OCI-LY7 (cell line): ENCODE data around the gene OTUD7B. TPM values are rescaled to one million over a fixed set of nuclear protein-coding genes. Genes with fewer than 3 reads are reported as not detected.

Experiments
- BruUV-seq: library from RNA; stranded (reverse); fragments of 400-500 nt; replicated peaks from 2 replicates; lab custom pipeline; 2021; lab: Mats Ljungman, UMichigan
- CTCF ChIA-PET: fragments of 300-600 bp; sonication (Branson Sonifier 250); formaldehyde crosslinking; loops from one replicate; lab custom pipeline; 2022; ENCODE audit warnings: antibody characterized with exemption; ENCODE audit not compliant: unreplicated experiment; lab: Charles Lee
- POLR2A ChIA-PET: fragments of 300-600 bp; sonication (Branson Sonifier 250); formaldehyde crosslinking; loops from one replicate; lab custom pipeline; 2022; ENCODE audit warnings: antibody characterized with exemption; lab: Charles Lee
- DNase-seq: peaks from one replicate; pipeline ENCODE4 v3.0.0-alpha.2; 2015; ENCODE audit warnings: low spot score
- H2AFZ ChIP-seq: fragments of 200-600 bp; sonication (generic), shearing (Covaris generic); 2 replicates; pipeline ENCODE4 v1.6.1; 2014; ENCODE audit warnings: mild to moderate bottlenecking, antibody characterized with exemption, low read length, moderate library complexity
- H3K27ac ChIP-seq: fragments of 200-600 bp; sonication (generic); 2 replicates; pipeline ENCODE4 v1.5.1; 2014; ENCODE audit warnings: mixed run types, low read depth, mild to moderate bottlenecking, moderate library complexity, low read length, inconsistent platforms; ENCODE audit not compliant: poor library complexity, severe bottlenecking
- H3K36me3 ChIP-seq: fragments of 200-600 bp; sonication (generic); 2 replicates; pipeline ENCODE4 v1.6.1; 2014; ENCODE audit warnings: mild to moderate bottlenecking, antibody characterized with exemption, low read length, moderate library complexity, mixed read lengths; ENCODE audit not compliant: insufficient read depth
- H3K4me1 ChIP-seq: fragments of 200-600 bp; sonication (generic); 2 replicates; pipeline ENCODE4 v1.5.1; 2014; ENCODE audit warnings: mild to moderate bottlenecking, low read length; ENCODE audit not compliant: insufficient read depth, poor library complexity, severe bottlenecking
- H3K4me2 ChIP-seq: fragments of 200-600 bp; sonication (generic); 2 replicates; pipeline ENCODE4 v1.6.1; 2014; ENCODE audit warnings: mild to moderate bottlenecking, low read length
- H3K4me3 ChIP-seq: fragments of 200-600 bp; sonication (generic); 2 replicates; pipeline ENCODE4 v1.5.1; 2014; ENCODE audit warnings: mild to moderate bottlenecking, low read depth, low read length; ENCODE audit not compliant: poor library complexity, severe bottlenecking
- H3K79me2 ChIP-seq: fragments of 200-600 bp; sonication (generic); 2 replicates; pipeline ENCODE4 v1.6.1; 2016; ENCODE audit warnings: low read depth, mild to moderate bottlenecking, low read length, moderate library complexity, mixed read lengths; ENCODE audit not compliant: insufficient read depth
- H3K9me2 ChIP-seq: fragments of 200-600 bp; sonication (generic); 2 replicates; pipeline ENCODE4 v1.6.1; 2016; ENCODE audit warnings: mild to moderate bottlenecking, low read length, mixed read lengths; ENCODE audit not compliant: insufficient read depth
- H3K9me3 ChIP-seq: fragments of 200-600 bp; sonication (generic); 2 replicates; pipeline ENCODE4 v1.6.1; 2014; ENCODE audit warnings: mild to moderate bottlenecking, mixed run types, low read length, mixed read lengths
- H4K20me1 ChIP-seq: fragments of 200-600 bp; sonication (generic); 2 replicates; pipeline ENCODE4 v1.6.1; 2014; ENCODE audit warnings: mild to moderate bottlenecking, antibody characterized with exemption, low read length, moderate library complexity, mixed read lengths; ENCODE audit not compliant: insufficient read depth
- EZH2phosphoT487 ChIP-seq: fragments of 200-600 bp; sonication (generic); IDR thresholded peaks from 2 replicates; pipeline ENCODE4 v1.6.1; 2018; ENCODE audit warnings: low read depth, borderline replicate concordance, mild to moderate bottlenecking, mixed run types, antibody characterized with exemption, low read length, moderate library complexity, mixed read lengths
- intact Hi-C: fragments of 100-400 bp; cut with micrococcal nuclease; formaldehyde crosslinking; loops from one replicate; pipeline ENCODE4 v1.10.0; 2022; ENCODE audit not compliant: unreplicated experiment
- total RNA-seq, 2 experiments: library from RNA; depleted of rRNA in 1 of 2; stranded (reverse); fragments of >200 nt in 1 of 2; shearing (Covaris generic) in 1 of 2; gene quantifications; 2 replicates each; pipeline ENCODE4 v1.2.3, GENCODE V29; 2014 to 2022
- TF ChIP-seq, protein P1 (sequence below): fragments of 200-600 bp; sonication (generic); conservative IDR thresholded peaks from 2 replicates; pipeline ENCODE4 v1.5.1; 2014; ENCODE audit warnings: mild to moderate bottlenecking, antibody characterized with exemption, low read length, moderate library complexity, mixed read lengths

Gene OTUD7B
- total RNA-seq, 2 experiments from 2014 or later = 1.7 to 4.3 TPM

DNA sequence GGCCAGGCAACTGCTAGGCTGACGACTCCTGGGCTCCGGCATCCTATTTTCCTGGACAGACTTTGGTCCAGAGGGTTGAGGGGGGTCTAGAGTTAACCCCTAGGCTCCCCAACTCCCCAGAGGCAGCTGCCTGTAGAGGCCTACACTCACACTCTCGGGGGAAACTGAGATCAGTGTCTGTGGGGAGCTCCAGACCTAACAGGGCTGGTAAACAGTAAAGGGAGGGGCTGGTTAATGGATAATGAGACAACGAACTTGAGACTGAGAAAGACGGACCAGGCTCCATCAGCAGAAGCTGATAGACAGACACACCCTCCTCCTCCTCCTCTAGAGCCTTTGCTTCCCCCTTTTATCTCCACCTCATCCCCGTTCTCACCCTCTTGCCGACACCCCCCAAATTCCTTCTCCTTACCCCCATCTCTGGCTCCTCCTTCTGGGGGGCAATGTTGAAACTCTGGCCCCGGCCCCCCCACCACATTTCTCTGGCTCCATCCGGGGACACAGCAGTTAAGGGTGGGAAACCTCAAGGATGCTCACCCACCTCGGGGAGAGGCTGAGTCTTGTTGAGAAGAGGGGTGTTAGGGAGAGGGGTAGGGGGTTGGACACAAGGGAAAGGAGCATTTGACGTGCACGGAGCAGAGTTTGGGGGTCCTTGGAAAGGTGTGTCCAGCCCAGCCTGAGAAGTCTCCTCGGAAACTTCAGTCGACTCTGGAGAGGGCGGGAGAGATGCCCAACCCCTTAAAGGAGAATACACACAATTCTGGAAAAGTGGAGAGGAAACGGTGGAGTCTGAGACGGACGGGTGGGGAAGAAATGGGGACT, 74.1 kb downstream of the OTUD7B start, which contains the start of gene MTMR11:
Gene MTMR11 (minus strand): TSS at position 710 of the 822 bp plus-strand sequence. CDS start 232 bp downstream, at position 478.
- Histone ChIP-seq H3K4me3 (no peak within 1 kb of the TSS), H3K4me1 (peaks cover 12% of the 10 kb centered on the region), H3K79me2 (no peaks in the 10 kb centered on the region), H3K4me2 (peak within 1 kb of the TSS; percentile 39), H3K36me3 (no peaks in the 10 kb centered on the region), H3K9me2 (no peaks in the 10 kb centered on the region), H3K27ac (no peak within 1 kb of the TSS), H3K9me3 (no peaks in the 10 kb centered on the region), H2AFZ (peak within 1 kb of the TSS; percentile 21; the same call in 1 of the 2 replicates), H4K20me1 (no peaks in the 10 kb centered on the region)
- no peak for DNase-seq
- ChIA-PET POLR2A (no interaction called here), CTCF (interaction anchor here (0.6 kb wide), 1 partner anchor 251 kb away, joined by 3 read pairs; no protein-coding TSS in a partner anchor)
- intact Hi-C loops = no loop called here
- no peak for TF ChIP-seq EZH2phosphoT487
- TF ChIP-seq, protein P1, sequence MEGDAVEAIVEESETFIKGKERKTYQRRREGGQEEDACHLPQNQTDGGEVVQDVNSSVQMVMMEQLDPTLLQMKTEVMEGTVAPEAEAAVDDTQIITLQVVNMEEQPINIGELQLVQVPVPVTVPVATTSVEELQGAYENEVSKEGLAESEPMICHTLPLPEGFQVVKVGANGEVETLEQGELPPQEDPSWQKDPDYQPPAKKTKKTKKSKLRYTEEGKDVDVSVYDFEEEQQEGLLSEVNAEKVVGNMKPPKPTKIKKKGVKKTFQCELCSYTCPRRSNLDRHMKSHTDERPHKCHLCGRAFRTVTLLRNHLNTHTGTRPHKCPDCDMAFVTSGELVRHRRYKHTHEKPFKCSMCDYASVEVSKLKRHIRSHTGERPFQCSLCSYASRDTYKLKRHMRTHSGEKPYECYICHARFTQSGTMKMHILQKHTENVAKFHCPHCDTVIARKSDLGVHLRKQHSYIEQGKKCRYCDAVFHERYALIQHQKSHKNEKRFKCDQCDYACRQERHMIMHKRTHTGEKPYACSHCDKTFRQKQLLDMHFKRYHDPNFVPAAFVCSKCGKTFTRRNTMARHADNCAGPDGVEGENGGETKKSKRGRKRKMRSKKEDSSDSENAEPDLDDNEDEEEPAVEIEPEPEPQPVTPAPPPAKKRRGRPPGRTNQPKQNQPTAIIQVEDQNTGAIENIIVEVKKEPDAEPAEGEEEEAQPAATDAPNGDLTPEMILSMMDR = no peak
- BruUV-seq = no TSS peak

DNA sequence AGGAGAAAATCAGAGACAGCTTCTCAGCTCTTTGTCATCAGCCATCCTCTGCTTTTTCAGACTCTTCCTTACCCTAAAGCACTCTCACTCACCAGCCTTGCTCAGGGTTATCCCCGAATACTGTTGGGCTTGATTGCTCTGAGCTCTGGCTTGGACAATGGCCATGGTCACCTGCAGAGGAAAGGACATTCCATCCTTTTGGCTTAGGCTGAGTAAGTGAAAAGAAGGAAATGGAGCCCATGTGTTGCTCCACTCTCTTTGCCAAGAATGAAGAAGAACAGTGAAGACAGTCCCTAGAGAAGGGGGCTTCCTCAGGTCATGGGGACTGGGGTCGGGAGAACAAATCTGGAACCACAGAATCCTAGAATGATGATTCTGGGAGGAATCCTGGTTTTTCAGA, 76.2 kb downstream of the OTUD7B start:
- ChIA-PET POLR2A (no interaction called here), CTCF (no interaction called here)
- Histone ChIP-seq H4K20me1 (no peaks in the 10 kb centered on the region), H3K4me3 (no peak overlapping the region), H3K36me3 (no peaks in the 10 kb centered on the region), H3K27ac (no peak overlapping the region), H3K4me2 (no peak overlapping the region), H3K4me1 (peaks cover 19% of the 10 kb centered on the region), H3K79me2 (no peaks in the 10 kb centered on the region), H2AFZ (no peak overlapping the region), H3K9me2 (no peaks in the 10 kb centered on the region), H3K9me3 (no peaks in the 10 kb centered on the region)
- no peak for DNase-seq
- TF ChIP-seq, protein P1 = no peak
- TF ChIP-seq EZH2phosphoT487 = no peak
- no TSS peak for BruUV-seq
- intact Hi-C loops = no loop called here

DNA sequence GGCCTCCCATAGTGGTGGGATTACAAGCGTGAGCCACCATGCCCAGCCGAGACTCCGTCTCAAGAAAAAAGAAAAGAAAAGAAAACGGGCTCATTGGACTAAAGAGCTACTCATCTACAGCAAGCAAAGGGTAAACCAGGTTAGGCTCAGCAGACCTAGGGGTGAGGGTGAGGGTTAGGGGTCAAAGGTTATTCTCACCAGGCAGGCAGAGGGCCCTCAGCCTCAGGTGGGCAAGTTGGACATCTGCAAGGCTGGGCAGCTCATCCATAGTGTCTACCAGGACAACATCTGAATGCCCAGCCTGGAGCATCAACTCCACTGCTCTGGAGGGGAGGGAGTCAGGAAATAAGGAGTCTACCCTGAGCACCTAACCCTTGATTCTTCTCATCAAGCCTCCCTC, 77.3 kb downstream of the OTUD7B start:
- Histone ChIP-seq H4K20me1 (no peaks in the 10 kb centered on the region), H3K27ac (no peak overlapping the region), H3K4me2 (no peak overlapping the region), H3K79me2 (no peaks in the 10 kb centered on the region), H3K36me3 (no peaks in the 10 kb centered on the region), H3K9me2 (no peaks in the 10 kb centered on the region), H2AFZ (no peak overlapping the region), H3K4me1 (peaks cover 30% of the 10 kb centered on the region), H3K4me3 (no peak overlapping the region), H3K9me3 (no peaks in the 10 kb centered on the region)
- BruUV-seq = no TSS peak
- ChIA-PET CTCF (no interaction called here), POLR2A (no interaction called here)
- no peak for TF ChIP-seq EZH2phosphoT487
- TF ChIP-seq, protein P1 = no peak
- no peak for DNase-seq
- intact Hi-C loops = no loop called here
